ENCODE measurements around the gene MCM3.
A peak's percentile ranks its signal among the peaks of the same experiment; 100 is the strongest.

Gene MCM3

DNA sequence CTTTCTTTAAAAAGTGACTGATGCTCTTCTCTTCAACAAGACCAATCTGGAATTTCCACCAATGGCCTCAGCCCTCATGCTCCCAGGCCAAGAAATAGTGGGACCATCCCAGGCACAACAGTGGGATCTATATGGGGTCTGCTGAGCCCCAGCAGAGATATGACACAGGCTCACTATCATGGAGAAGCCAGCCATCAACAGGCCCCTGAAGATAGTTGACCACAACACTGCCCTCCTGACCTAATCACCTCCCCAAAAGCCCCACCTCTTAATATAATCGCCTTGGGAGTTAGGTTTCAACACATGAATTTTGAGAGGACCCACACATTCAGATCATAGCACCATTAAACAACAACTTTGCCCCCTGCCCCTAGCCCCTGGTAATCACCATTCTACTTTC is 16.8 kb upstream of the MCM3 start:
- DNase-seq, result no peak

- no peak for DNase-seq
These were observed 16.0 kb upstream of the MCM3 start for GRCh38 chr6:52300489-52300931.

GRCh38 chr6:52299653-52300052 is 15.1 kb upstream of the MCM3 start:
- no peak for DNase-seq

DNA sequence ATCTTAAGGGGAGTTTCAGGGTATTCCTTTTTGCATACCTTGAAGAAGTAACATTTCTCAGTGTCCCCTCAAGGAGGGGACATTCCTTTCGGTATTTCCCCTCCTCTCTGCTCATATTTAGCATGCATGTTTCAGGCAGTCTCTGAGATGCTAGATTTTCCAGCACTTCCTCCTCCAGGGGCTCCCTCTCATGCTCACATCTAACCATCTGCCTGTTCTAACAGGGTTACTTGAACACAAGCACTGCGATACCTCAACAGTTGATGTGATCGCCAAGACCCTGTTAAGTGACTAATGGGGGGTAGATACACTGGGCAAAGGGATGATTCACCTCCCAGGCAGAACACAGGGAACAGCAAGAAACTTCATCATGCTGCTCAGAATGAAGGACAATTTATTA is 12.9 kb upstream of the MCM3 start:
- DNase-seq, result no peak

GRCh38 chr6:52293067-52293466 is 8.5 kb upstream of the MCM3 start:
- DNase-seq, result no peak

GRCh38 chr6:52288841-52289240 is 4.3 kb upstream of the MCM3 start:
- no peak for DNase-seq

GRCh38 chr6:52288216-52288615 is 3.7 kb upstream of the MCM3 start:
- no peak for DNase-seq

DNA sequence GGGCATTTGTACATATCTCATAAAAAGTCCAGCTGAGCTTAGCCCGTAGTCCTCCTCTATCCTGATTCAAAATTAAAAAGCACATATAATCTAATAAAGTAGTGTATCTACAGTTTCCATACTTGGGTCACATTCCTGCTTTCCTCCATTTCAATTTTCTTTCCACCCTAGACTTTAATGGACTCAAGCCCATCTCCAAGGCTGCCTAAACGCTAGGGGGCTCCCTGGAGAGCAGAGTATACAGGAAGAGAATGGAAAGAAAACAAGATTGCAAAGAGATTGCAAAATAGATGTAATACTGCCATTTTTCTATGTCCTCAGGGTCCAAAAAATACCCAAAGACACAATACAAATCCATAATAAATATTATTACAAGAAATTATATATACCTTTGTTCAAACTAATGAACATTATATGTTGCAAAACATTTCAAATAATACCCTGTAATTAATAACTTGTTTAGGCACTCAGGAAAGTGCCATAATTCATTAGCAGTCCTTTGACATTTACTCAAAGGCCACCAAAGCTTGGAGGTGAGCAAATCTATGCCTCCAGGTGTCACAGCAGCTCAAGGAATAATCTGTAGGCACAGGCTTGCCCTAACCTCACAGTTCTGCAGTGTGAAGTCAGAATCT is 2.4 kb upstream of the MCM3 start:
- peak; percentile 14 for DNase-seq

GRCh38 chr6:52285177-52286068 is 881 bp upstream of the MCM3 start:
- no peak for DNase-seq

DNA sequence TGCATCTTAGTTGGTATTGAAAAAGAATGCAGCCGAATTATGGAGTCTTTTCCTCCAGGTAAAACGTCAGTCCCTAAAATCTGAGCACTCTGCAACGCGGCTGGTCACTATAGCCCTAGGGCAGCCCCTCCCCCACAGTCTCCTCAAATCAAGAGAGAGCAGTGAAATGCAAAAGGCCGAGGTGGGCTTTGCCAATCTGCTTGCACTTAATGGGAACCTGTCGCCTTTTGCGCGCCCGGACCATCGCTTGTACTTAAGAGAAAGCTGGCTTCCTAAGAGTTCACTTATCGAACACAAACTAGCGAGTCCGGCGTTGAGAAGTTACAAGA is 447 bp downstream of the MCM3 start:
- no peak for DNase-seq

- no peak for DNase-seq
These were observed 1.4 kb downstream of the MCM3 start for GRCh38 chr6:52283111-52283510.

DNA sequence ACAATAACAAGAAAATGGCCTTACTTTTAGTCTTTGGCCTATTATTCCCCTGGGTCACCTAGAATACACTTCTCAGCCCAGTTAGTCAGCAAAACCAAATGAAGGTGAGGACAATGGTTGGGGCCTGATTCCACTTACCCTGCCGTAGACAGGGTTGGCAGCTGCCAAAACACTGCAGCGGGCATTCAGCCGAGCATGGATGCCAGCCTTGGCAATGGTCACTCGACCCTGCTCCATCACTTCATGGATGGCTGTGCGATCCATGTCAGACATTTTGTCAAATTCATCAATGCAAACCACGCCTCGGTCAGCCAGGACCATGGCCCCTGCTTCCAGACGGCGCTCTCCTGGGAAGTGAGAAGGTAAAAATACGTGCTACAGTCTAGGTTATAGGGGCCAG is 8.4 kb downstream of the MCM3 start:
- no peak for DNase-seq

DNA sequence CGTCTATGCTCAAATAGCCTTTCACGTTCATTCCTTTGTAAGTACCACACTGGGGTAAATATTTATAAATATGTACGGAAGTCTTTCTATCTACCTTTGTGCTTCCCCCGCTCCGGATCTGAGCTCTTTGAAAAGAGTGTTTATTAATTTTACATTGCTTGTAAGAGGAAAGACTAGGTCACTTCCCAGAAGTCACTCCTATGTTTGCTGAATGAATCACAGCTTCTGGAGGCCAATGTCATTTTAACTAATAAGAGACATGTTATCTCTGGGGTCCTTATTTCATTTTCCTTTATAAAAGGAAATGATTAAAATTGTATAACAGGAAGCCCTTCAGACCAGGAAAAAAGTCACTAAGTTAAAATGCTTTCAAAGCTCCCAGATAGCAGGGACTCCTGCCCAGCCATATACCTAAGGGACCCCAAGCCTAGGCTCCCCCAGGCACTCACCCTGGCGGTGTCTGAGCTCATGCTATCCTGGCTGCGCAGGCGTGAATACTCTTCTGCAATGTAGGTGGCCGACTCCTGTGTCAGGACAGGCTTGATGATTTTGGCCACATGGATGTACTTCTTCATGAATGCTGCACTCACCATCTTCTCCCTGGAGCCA is 12.6 kb downstream of the MCM3 start:
- no peak for DNase-seq

DNA sequence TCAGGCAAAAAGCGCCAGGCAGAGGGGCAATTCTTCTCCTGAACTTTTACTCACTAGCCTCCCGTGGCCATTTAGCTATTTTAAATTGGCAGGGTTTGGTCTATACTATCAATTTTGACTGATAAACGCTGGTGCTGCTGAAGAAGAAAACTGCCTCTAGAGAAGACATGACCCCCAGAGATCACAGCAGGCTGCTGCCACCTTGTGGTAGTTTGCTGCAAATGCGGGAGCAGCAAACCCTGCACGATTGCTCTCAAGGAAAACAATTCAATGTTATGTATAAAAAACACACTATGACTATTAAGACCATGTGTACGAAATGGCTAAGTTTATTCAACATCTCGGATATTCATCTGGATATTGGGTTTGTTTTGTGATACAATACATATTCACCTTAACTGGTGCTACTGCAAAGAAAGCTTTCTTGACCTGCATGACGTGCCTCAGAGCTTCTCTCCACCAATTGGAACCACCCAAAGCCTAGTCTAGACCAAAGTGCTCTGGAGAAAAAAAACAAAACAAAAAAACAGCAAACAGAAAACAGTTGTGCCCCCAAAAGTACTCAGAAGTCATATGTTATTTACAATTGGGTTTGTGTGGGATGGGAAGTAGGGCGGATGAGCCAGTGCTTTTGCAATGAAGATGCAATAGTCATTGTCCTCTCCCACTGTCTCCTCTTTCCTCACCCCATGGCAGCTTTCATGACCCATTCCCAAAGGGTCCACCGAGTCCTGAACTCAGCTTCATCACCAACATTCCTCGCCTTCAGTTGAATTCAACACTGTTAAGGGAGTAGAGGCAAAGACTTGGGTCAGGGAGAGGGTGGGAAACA is 20.6 kb downstream of the MCM3 start:
- DNase-seq, result peak; percentile 39

DNA sequence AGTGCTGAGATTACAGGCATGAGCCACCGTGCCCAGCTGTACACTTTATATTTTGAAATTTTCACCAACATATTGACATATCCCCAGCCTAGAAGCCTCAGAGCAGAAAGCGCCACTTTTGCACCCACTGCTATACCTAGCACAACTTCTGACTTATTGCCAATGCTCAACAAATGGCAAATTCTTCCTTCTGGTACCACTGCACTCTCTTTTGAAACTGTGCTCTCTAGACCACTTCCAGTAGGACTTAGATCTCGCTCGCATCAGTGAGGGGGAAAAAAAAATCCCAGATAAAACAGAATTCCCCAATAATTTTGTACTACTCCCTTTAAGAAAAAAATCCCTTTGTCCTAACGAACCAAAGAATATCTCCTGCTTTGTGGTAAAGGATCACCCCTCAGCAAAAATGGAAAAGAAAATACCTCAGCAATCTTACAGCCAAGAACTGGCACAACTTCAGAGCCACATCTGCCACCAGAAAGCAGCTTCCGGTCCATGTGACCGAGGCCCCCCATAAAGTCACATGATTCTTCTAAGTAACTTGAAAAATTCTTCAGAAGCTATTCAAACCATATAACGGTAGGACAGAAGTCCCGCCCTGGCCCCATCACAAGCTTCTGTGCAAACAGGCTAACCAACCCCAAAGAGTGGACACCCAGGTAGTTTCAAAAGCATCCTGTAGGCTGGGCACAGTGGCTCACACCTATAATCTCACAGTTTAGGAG is 21.8 kb downstream of the MCM3 start:
- DNase-seq, result no peak

DNA sequence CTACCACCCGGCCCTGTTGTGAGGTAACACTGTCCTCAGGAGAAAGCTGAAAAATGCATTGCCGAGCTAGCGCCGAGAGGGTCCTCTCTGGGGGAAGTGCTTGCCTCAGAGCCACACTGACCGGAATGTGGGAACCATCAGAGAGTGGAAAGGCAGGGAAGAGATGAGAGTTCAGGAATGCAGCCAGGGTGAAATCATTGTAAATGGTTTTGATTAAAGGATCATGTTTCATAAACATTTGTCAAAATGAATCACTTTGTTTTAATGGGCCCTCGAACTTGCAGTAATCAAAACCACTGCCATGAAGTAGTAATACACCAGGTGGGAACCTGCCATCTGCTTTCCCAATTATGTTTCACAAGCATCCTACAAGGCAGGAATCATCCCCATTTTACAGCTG is 23.3 kb downstream of the MCM3 start:
- no peak for DNase-seq

GRCh38 chr6:52260634-52261033 is 23.9 kb downstream of the MCM3 start:
- DNase-seq, result no peak

GRCh38 chr6:52255434-52255833 is 29.1 kb downstream of the MCM3 start:
- no peak for DNase-seq

GRCh38 chr6:52254731-52255378 is 29.7 kb downstream of the MCM3 start:
- DNase-seq, result no peak

DNA sequence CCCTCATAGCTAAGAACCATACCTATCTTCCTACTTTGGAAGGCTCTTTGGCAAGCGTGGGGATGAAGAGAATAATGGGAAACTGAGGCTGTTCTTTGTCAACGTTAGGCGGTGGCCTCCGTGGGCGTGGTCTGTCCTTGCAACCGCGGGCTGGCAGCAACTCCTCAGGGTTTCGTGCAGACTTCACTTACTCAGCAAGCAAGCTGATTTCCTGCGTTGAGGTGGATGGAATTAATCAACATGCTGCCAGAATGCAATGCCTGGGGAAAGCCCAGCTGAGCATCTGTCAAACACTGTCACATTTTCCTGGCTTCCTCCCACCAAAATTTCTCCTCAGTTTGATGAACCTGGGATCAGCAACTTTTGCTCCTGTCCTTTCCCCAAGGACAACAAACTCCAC is 31.0 kb downstream of the MCM3 start:
- DNase-seq, result no peak

- no peak for DNase-seq
These were observed 33.4 kb downstream of the MCM3 start for GRCh38 chr6:52251113-52251512.

GRCh38 chr6:52249078-52249477 is 35.5 kb downstream of the MCM3 start:
- DNase-seq, result no peak
